NCI-H774 (cell line): ENCODE measurements around the gene PMIS2.

Experiments used
- DNase-seq: peaks from one replicate; lab custom pipeline; 2025; lab: John Stamatoyannopoulos, UW

PMIS2 gene

DNA sequence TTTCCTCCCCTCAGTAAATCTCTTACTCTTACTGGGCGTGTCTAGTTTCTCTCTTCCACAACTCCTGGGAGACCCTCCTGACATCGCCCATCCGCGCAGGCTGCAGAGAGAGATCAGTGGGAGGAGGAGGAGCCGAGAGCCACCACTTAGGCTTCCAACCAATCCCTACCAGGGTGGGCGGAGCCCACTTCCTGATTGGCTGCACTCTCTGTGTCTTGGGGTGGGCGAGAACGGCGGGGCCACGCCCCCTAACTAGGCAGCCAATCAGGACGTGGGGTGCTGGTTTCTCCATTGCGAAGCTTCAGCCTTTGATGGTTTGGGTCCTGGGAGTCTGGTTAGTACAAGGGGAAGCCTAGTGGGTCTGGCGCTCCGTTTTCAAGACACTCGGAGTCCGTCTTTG is at the start of gene PMIS2:
Gene PMIS2 (plus strand): TSS at position 326 of the 400 bp plus-strand sequence. CDS start 87 bp downstream, outside the sequence.
- no peak for DNase-seq

DNA sequence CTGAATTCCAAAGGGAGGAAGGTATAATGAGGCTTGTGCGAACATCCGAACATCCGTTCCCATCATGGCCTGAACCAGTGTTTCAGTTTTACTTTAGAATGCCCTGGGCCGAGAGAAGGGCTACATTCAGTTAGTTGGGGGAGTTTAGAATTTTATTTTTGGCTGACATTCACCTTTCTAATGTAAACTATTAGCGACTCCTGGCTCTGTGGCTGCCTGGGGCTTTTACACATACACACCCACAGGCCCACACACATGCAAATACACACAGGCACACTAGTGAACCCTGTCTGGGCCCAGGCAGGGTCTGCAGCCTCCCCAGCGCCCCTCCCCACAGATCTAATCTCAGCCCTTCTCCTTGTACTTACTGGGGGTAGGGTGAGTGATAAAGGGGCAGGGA is 46.7 kb upstream of the PMIS2 start:
- no peak for DNase-seq

DNA sequence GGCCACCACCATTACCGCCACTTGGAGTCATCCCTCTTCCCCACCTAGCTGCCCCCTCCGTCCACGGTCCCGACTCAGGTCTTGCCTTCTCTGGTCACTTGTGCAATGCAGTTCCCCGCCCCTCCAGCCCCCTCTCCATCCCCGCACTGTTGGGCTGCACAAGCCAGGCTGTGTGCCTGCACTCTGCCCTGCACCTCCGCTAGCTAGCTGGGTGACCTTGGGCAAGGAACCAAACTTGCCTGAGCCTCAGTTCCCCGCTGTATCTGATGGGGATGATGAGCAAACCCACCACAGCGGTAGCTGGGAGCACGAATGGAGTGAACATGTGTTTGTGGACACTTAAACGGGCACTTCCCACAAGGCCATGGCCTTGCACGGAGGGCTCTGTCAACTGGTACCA is 46.1 kb upstream of the PMIS2 start:
- no peak for DNase-seq

DNA sequence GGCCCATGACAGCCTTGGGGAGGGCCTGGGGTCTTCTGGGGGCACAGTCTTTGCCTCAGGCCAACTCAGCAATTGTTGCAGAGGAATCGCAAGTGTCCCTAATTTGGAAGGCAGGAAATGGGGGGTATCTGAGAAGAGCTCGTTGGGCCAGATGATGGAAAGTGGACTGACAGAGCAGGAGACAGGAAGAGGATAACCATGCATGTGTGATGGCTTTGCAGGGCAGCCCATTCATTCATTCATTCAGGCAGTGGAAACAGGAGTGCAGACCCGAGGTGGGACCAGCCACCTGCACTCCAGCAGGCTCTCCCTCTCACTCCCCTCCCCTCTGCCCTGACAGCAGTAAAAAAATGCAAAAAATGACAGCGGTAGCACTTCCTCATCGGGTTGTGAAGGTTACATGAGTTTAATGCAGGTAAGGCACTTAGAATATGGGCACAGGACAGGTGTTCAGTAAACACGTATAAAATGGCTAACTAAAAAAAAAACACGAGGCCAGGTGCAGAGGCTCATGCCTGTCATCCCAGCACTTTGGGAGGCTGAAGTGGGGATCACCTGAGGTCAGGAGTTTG is 45.5 kb upstream of the PMIS2 start:
- DNase-seq = no peak

DNA sequence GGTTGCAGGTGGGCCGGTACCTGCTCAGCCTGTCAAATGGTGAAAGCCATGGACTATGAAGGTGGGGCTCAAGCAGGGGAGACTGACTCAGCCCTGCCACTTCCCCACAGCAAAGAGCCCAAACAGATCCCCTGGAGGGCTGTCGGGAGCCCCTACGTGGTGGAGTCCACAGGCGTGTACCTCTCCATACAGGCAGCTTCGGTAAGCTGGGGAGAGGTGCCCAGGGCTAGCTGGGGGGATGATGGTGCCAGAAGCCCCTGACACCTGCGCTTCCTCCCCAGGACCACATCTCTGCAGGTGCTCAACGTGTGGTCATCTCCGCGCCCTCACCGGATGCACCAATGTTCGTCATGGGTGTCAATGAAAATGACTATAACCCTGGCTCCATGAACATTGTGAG is 43.8 kb upstream of the PMIS2 start:
- DNase-seq = no peak

DNA sequence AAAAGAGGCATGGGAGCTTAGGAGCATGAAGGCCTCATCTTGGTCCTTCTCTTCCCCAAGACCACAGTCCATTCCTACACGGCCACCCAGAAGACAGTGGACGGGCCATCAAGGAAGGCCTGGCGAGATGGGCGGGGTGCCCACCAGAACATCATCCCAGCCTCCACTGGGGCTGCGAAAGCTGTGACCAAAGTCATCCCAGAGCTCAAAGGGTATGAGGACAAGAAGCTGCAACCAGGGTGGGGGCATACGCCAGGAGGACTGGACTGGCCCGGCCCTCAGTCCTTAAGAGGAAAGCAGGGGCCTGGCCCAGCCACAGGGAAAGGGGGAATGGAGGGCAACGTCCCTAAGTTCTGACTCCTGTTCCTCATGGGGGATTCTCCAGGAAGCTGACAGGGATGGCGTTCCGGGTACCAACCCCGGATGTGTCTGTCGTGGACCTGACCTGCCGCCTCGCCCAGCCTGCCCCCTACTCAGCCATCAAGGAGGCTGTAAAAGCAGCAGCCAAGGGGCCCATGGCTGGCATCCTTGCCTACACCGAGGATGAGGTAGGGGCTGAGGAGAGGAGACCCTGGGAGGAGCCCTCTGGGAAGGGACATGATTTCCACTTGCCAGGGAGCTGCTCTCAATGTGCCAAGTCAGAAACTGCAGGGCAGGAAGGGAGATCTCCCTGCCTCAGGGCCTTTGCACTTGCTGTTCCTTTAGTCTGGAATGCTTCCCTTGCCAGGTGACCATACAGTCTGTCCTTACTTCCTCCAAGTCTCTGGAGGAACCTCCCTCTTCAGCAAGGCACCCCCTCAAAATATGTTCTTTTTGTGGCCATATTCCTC is 42.5 kb upstream of the PMIS2 start:
- no peak for DNase-seq

DNA sequence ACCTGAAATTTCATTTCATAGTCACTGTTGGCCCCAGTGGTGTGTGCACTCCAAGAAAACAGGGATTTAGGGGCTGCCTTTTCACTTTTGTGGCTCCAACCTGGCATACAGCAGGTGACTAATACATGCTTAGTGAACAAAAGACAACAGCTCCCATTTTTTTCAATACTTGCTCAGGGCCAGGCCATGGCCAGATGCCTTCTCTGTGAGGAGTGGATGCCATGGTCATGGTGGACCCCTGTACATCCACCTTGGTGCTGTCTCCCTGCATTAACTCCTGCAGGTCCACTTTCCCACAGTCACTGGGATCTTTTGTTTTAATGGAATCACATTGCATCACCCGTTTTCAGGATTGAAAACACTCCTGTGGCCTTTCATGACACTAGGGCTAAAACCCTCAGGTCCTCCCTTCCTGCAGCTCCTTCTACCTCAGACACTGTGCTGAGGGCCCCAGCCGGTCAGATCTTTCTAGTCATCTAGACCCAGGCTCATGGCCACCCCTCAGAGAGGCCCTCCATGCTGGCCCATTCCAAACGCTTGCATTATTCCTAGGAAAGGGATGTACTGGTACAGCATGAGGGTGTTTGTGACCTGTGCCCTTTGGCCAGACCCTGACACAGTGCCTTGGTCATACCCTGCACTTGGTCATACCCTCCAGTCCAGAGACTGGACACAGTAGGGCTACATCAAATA is 41.7 kb upstream of the PMIS2 start:
- DNase-seq = no peak

DNA sequence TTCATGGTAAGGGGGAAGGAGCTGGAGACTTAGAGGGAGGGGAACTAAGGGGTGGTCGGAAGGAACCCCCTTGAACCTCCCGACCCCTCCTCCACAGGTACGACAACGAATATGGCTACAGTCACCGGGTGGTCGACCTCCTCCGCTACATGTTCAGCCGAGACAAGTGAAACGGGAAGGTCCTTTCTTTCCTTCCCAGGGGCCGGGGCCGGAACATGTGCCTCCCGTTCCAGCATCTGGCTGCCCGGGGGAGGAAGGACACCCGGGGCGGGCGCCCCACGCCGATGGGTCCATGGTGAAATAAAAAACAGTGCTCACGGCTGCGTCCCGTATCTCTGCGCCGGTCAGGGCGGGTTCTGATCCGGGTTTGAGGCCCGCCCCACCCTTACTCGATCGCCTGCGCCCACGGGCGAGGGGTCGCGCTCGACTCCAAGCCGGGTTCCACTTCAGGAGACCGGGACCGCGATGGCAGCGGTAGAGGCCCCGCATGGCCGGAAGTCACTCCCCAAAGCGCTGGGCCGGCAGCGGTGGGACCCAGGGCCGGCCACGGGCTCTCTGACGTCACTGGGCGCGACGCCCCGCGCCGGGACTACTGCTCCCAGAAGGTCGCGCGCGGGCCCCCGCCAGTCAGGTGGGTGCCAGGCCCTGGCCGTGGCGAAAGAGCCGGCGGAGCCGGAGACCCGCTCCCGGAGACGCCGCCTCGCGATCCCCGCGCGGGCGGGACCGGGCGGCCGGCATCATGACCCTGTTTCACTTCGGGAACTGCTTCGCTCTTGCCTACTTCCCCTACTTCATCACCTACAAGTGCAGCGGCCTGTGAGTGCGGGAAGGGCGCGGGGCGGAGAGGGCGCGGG is 40.7 kb upstream of the PMIS2 start, which contains the start of gene TMEM147:
Gene TMEM147 (plus strand): TSS at position 626 of the 854 bp plus-strand sequence. CDS start 114 bp downstream, at position 740.
- peak; percentile 76 for DNase-seq

DNA sequence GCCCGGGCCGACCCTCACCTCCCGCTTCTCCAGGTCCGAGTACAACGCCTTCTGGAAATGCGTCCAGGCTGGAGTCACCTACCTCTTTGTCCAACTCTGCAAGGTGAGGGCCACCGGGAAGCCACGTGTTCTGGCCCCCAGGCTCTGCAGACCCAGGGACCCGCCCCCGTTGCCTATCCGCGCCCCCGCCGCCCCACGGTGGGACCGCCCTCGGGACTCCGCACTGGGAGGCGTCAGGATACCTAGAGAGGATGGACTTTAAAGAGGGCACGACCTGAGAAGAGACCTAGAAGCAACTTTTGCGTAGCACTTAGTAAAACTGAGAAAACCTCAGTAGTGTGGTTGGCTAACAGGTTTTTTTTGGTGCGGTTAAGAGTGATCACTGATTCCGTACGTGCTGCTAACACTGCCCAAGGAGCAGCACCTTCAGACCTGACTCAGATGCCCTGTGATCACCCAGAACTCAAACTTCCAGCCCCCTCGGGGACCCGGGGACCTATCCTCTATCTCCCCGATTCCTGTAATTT is 40.1 kb upstream of the PMIS2 start:
- DNase-seq = no peak

DNA sequence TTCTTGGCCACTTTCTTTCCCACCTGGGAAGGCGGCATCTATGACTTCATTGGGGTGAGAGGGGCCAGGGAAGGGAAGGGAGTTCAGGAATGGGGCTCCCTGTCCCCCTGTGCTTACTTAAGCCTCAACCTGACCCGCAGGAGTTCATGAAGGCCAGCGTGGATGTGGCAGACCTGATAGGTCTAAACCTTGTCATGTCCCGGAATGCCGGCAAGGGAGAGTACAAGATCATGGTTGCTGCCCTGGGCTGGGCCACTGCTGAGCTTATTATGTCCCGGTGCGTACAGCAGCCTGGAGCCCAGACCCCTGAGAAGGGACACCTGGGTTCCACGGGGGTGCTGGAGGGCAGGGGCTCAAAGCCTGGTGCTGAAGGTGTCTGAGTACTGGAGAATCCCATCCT is 39.4 kb upstream of the PMIS2 start:
- no peak for DNase-seq

DNA sequence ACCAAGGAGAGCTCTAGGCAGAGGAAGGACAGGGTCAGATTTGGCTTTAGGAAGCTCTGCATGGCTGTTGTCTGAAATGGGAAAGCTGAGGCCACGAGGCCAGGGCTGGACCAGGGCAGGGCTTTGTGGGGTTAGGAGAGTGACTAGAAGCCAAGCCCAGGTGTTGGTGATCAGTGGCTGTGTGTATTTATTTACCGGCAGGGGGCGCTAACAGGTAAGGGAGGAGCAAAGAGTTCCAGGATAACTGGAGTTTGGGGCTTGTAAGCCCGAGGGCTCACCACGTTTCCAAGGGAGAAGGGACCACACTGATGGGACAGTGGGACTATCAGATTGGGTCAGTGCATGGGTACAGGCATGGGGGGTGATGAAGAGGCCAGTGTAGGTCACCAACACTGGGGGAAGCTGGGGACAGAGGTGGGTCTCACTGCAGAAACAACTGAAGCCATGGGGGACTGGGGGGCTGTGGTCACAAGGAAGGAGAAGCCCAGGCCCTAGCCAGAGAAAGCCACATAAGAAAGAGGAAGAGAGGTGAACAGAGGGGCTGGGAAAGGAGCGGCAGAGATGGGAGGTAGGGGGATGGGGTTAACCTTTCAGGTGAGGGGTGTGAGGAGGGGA is 36.7 kb upstream of the PMIS2 start:
- DNase-seq = peak; percentile 44

DNA sequence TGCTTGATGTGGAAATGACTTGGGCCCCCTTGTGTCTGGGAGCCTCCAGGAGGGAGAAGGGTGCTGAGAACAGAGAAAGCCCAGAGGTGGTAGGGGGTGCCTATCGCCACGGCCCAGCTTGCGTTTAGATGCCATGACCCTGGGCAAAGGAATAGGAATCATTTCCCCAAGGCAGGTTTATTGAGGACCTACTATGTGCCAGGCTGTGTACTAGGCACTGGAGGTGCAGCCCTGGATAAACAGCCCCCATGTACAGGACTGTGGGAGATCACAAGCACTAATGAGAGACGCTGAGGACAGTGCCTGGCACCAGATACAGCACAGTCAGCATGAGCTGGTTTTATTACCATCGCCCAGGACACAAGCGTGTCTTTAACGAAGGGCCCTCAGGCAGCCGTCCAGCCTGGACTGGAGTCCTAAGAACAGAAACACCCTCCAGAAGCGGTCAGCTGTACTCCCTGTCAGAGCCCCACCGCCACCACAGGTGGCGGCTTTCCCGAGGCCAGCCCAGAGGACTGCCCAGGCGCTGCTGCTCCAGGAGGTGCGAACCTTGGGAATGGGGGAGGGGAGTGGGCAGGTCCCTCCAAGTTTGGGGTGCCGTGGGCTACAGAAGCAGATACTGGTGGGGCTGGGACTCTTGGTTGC is 36.0 kb upstream of the PMIS2 start:
- DNase-seq = no peak

DNA sequence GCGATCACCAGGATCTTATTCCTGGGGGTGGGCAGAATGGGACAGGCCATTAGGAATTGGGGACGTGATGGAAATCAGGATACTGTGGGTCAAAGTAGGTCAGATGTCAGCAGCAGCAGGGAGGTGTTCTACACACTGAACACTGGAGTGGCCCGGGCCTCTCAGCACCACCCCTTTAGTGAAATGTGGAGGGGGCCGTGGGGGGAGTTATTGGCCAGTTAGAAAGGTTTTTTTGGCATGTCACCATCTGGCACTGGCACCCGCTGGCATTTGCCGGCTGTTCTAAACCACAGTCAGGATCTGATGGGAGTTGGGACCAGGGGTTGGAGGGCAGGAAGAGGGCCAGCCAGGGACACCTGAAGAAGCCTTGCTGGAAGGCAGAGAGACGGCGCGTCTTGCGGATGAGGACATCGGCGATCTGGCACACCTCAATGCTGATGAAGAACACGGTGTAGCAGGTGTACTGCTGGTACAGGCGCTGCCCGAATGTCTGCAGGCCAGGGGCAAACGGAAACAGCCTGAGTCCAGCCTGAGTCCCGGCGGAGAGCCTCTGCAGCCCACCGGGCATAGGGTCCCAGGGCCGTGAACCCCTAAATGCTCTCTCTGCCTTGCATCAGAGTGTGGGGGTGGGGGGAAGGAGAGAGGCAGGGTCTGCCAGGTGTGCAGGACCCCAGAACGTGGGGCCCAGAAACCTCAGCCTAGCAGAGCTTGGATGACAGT is 34.7 kb upstream of the PMIS2 start:
- no peak for DNase-seq

DNA sequence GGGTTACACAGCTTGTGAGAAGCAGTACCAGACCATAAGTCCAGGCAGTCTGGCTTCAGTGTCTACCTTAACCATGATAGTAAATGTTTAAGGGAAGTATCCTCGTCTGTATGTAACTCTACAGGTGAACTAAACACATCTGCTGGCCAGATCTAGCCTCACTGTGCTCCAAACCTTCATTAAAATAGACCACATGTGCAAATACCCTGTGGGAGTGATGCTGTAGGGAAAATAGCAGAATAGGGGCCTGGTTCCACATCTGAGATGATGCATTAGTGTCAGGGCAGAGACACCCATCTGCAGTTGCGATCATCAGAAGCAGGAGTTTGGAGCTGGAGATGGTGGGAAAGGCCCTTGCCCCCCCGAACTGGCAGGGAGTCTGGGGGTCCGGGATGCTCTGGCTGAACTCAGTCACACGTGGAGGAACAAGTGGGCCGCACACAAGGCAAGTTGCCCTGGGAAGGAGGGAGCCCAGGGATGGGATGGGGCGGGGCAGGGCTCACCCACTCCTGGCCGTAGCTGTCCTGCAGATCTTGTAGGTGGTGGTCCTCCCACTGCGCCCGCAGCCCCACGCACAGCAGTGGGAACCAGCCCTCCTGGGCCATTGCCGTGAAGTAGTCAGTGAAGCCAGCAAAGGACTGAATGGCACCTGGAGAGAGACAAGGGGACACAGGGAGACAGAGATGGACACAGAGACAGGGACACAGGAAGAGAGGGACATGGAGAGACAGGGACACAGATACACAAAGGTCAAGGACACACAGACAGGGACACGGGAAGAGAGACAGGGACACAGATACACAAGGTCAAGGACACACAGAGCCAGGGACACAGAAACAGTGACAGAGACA is 33.2 kb upstream of the PMIS2 start:
- DNase-seq = no peak

DNA sequence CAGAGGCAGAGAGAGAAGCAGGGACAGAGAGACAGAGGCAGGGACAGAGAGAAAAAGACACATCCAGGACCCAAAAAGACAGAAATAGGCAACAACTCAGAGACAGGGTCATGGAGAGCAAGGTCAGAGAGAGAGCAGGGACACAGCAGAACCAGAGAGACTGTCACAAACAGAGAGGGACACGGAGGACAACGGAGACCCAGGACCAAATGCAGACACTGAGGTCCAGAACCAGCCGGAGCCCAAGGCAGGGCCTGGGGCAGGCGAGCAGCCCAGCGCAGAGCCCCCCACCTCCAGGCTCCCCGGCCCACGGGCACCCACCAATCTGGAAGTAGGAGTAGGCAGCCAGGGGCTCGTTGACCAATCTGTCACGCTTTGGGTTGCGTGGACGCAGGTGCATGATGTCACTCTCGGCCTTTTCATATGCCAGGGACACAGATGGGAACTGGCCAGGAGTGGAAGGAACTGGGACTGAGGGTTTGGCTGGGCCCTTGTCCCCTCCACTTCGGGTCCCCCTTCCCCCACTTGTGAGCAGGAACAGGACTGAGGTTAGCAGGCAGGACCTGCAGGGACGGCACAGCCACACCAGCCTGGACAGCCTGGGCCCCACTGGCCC is 32.5 kb upstream of the PMIS2 start:
- no peak for DNase-seq

DNA sequence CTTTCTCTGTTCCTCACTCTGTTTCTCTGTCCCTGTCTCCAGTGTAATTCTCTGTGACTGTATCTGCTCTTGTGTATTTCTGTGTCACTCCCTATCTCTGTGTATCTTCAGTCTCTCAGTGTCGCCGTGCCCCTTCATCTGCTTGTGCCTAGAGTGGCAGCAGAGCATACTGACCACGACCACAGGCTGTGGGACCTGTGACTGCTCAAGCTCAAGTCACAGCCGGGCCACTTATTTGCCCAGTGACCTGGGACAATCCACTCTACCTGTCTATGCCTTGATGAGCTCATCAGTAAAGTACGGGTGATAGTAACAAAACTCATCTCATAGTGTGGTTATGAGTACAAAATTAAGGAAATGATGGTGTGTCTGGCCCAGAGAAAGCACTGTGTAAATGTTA is 31.9 kb upstream of the PMIS2 start:
- DNase-seq = no peak

DNA sequence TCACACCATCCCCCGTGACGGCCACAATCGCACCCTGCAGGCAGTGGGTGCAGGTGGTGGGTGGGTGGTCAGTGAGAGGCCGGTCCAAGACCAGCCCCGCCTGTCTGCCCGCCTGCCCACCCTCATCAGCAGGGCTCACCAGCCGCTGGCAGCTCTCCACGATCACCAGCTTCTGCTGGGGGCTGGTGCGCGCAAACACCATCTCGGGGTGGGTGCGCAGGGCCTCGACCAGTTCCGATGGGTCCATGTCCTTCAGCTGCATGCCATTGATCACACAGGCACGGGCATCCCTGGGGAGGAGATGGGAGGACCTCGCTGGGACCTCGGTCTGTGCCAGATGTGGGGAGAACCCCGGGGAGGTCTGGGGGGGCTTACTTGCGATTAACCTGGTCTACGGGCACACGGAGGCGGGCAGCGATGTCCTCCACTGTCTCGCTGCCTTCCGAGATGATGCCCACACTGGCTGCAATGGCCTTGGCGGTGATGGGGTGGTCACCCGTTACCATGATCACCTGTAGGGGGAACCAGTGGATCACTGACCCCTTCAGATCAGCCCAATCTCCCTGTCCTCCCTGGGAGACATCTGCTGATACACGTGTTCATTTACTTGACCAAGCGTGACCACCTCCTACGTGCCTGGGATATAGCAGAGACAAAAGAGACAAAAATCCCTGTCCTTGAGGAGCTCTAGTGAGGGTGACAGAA is 30.5 kb upstream of the PMIS2 start:
- DNase-seq = peak; percentile 3

DNA sequence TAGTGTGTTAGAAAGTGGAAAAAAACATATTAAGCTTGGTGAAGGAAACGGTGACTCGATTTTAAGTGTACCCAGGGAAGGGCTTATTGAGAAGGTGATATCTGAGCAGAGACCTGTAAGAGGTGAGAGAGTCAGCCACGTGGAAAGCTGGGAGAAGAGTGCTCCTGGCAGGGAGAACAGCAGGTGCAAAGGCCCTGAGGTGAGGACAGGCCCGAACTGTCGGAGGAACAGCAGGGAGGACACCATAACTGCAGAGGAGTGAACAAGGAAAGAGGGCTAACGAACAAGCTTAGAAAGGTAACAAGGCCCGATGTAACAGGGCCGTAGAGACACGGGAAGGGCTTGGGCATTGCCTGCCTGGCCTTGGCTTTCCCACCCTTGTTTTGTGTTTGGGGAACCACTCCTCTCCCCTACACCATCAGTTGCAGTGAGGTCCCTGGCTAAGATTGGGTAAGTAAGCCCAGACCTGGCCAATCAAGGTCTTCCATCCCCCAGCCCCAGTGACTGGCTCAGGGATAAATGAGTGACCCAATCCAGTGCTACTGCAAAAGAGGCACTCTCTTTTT is 29.9 kb upstream of the PMIS2 start:
- DNase-seq = no peak
